HCT116 (cell line): Measurements from ENCODE around the gene FBXO17. TPM values are rescaled to one million over a fixed set of nuclear protein-coding genes. Genes with fewer than 3 reads are reported as not detected.

Experiments
- ATAC-seq: fragments of 200-7000 bp; cut with Tn5 transposase; 2 replicates; pipeline ENCODE4 v1.9.1; 2020; ENCODE audit warnings: mild to moderate bottlenecking, moderate library complexity
- BruUV-seq: library from RNA; stranded (reverse); fragments of 400-500 nt; replicated peaks from 2 replicates; lab custom pipeline; 2021; lab: Mats Ljungman, UMichigan
- CTCF ChIA-PET: fragments of 300-600 bp; sonication (Branson Sonifier 250); formaldehyde crosslinking; loops from one replicate; lab custom pipeline; 2021; ENCODE audit warnings: antibody characterized with exemption; lab: Charles Lee
- POLR2A ChIA-PET: fragments of 300-600, 350-600 bp; sonication (Branson Sonifier 250); formaldehyde crosslinking; loops from one replicate; lab custom pipeline; 2021; ENCODE audit warnings: antibody characterized with exemption; lab: Charles Lee
- RAD21 ChIA-PET, 2 experiments: fragments of 300-600 bp; sonication (Branson Sonifier 250); formaldehyde crosslinking; loops; one replicate each; lab custom pipeline; 2023; ENCODE audit warnings: low total read pairs in 2 of 2; ENCODE audit not compliant: uncharacterized antibody in 2 of 2, unreplicated experiment in 2 of 2, low non-redundant PET in 1 of 2; lab: Charles Lee
- DNase-seq: peaks from one replicate; pipeline ENCODE4 v3.0.0-alpha.2; 2010; ENCODE audit warnings: low read depth, low spot score
- H2AFZ ChIP-seq: fragments of 200-600 bp; shearing (Covaris generic), sonication (generic); 2 replicates; pipeline ENCODE4 v1.6.1; 2017; ENCODE audit warnings: low read depth, mixed run types, mixed read lengths, antibody characterized with exemption, low read length; ENCODE audit not compliant: poor library complexity, severe bottlenecking
- H3K27ac ChIP-seq: 2 replicates; pipeline ENCODE4 v1.5.1; 2012; ENCODE audit warnings: low read depth, low read length
- H3K27me3 ChIP-seq: fragments of 200-600 bp; sonication (generic); 2 replicates; pipeline ENCODE4 v1.6.1; 2016; ENCODE audit warnings: mixed run types, low read length, mixed read lengths; ENCODE audit not compliant: insufficient read depth
- H3K36me3 ChIP-seq, 2 experiments: fragments of 200-500 bp in 1 of 2; fragments of 200-600 bp in 1 of 2; sonication (Bioruptor generic) in 1 of 2; sonication (generic) in 1 of 2; 2 replicates each; pipeline versions ENCODE4 v1.5.1 to v1.6.1; 2014 to 2016; ENCODE audit warnings: low read length in 2 of 2, inconsistent platforms in 1 of 2, mixed read lengths in 1 of 2, mixed run types in 1 of 2; ENCODE audit not compliant: insufficient read depth in 2 of 2, control insufficient read depth in 1 of 2
- H3K4me1 ChIP-seq, 2 experiments: fragments of 200-600 bp in 1 of 2; sonication (generic) in 1 of 2; 2 replicates each; pipeline versions ENCODE4 v1.5.1 to v1.6.1; 2012 to 2017; ENCODE audit warnings: low read length in 2 of 2, inconsistent platforms in 1 of 2, mild to moderate bottlenecking in 1 of 2, mixed read lengths in 1 of 2, mixed run types in 1 of 2, moderate library complexity in 1 of 2; ENCODE audit not compliant: insufficient read depth in 2 of 2, control insufficient read depth in 1 of 2
- H3K4me2 ChIP-seq: fragments of 200-600 bp; sonication (generic); 2 replicates; pipeline ENCODE4 v1.6.1; 2017; ENCODE audit warnings: mixed run types, low read length, mixed read lengths
- H3K4me3 ChIP-seq, 2 experiments: fragments of 200-600 bp in 1 of 2; sonication (generic) in 1 of 2; replicated peaks in 1 of 2; 2 replicates each; pipeline ENCODE4 v1.5.1; 2011 to 2016; ENCODE audit warnings: low read length in 2 of 2, control low read depth in 1 of 2, low read depth in 1 of 2, mild to moderate bottlenecking in 1 of 2, mixed read lengths in 1 of 2, mixed run types in 1 of 2
- H3K79me2 ChIP-seq: fragments of 200-600 bp; sonication (generic); 2 replicates; pipeline ENCODE4 v1.6.1; 2017; ENCODE audit warnings: mild to moderate bottlenecking, mixed run types, low read length, moderate library complexity, mixed read lengths; ENCODE audit not compliant: insufficient read depth
- H3K9ac ChIP-seq: fragments of 200-600 bp; sonication (generic); 2 replicates; pipeline ENCODE4 v1.6.1; 2016; ENCODE audit warnings: low read length, mixed read lengths
- H3K9me2 ChIP-seq: fragments of 200-600 bp; sonication (generic), shearing (Covaris generic); 2 replicates; pipeline ENCODE4 v1.6.1; 2017; ENCODE audit warnings: mixed run types, mild to moderate bottlenecking, moderate library complexity; ENCODE audit not compliant: insufficient read depth
- H3K9me3 ChIP-seq, 2 experiments: fragments of 200-500 bp in 1 of 2; fragments of 200-600 bp in 1 of 2; sonication (Bioruptor generic) in 1 of 2; sonication (generic) in 1 of 2; 2 replicates each; pipeline ENCODE4 v1.6.1; 2014 to 2017; ENCODE audit warnings: low read length in 2 of 2, mixed read lengths in 2 of 2, inconsistent platforms in 1 of 2, low read depth in 1 of 2, mild to moderate bottlenecking in 1 of 2, mixed run types in 1 of 2, moderate library complexity in 1 of 2; ENCODE audit not compliant: control insufficient read depth in 1 of 2, insufficient read depth in 1 of 2
- H4K20me1 ChIP-seq: fragments of 200-600 bp; sonication (generic), shearing (Covaris generic); 2 replicates; pipeline ENCODE4 v1.6.1; 2017; ENCODE audit warnings: mixed run types, mild to moderate bottlenecking, moderate library complexity; ENCODE audit not compliant: insufficient read depth
- CEBPB ChIP-seq: IDR thresholded peaks from 2 replicates; pipeline ENCODE4 v1.6.1; 2012; ENCODE audit warnings: low read depth
- ELF1 ChIP-seq: IDR thresholded peaks from 2 replicates; pipeline ENCODE4 v1.6.1; 2012; ENCODE audit warnings: low read depth, borderline replicate concordance
- EZH2 ChIP-seq: fragments of 200-600 bp; sonication (generic); IDR thresholded peaks from 2 replicates; pipeline ENCODE4 v1.6.1; 2017; ENCODE audit warnings: antibody characterized with exemption, mixed run types
- SP1 ChIP-seq: IDR thresholded peaks from 2 replicates; pipeline ENCODE4 v1.6.1; 2012; ENCODE audit warnings: low read depth
- SRF ChIP-seq: IDR thresholded peaks from 2 replicates; pipeline ENCODE4 v1.6.1; 2012; ENCODE audit warnings: low read depth
- TCF7L2 ChIP-seq: IDR thresholded peaks from 2 replicates; pipeline ENCODE4 v1.7.0; 2011; ENCODE audit warnings: borderline replicate concordance, inconsistent platforms; ENCODE audit not compliant: insufficient read depth, insufficient read length; ENCODE audit errors: extremely low read depth
- intact Hi-C: fragments of 100-400 bp; cut with micrococcal nuclease; formaldehyde crosslinking; loops from 2 replicates; pipeline ENCODE4 v1.10.0; 2022
- total RNA-seq: library from RNA; stranded (reverse); gene quantifications from one replicate; pipeline ENCODE4 v1.2.1, GENCODE V29; 2021; ENCODE audit not compliant: unreplicated experiment
- TF ChIP-seq, protein P1 (sequence below): IDR thresholded peaks from 2 replicates; pipeline ENCODE4 v1.6.1; 2012
- TF ChIP-seq, protein P2 (sequence below): IDR thresholded peaks from 2 replicates; pipeline ENCODE4 v1.6.1; 2011; ENCODE audit warnings: mild to moderate bottlenecking, low read length, moderate library complexity; ENCODE audit not compliant: insufficient replicate concordance; ENCODE audit errors: extremely low read depth
- TF ChIP-seq, protein P3 (sequence below), 3 experiments: fragments of 200-600 bp in 1 of 3; sonication (generic) in 1 of 3; IDR thresholded peaks in 2 of 3; conservative IDR thresholded peaks in 1 of 3; 2 replicates each; pipeline ENCODE4 v1.5.1; 2012 to 2017; ENCODE audit warnings: low read depth in 2 of 3, low read length in 2 of 3, antibody characterized with exemption in 1 of 3, borderline replicate concordance in 1 of 3, control low read depth in 1 of 3, mild to moderate bottlenecking in 1 of 3, mixed read lengths in 1 of 3, mixed run types in 1 of 3, moderate library complexity in 1 of 3; ENCODE audit not compliant: insufficient read depth in 1 of 3

The FBXO17 gene
- total RNA-seq, 1 experiment from 2014 or later, result 18.5 TPM

GRCh38 chr19:39008137-39008536, 32.6 kb upstream of the FBXO17 start:
- POLR2A ChIA-PET, result no interaction called here
- Histone ChIP-seq H2AFZ (no peak overlapping the region), H3K4me3 (no peak overlapping the region), H3K9me3 (no peaks in the 10 kb centered on the region), H3K4me1 (no peaks in the 10 kb centered on the region), H3K9ac (no peak overlapping the region), H3K4me2 (no peak overlapping the region), H3K9me2 (no peaks in the 10 kb centered on the region), H3K79me2 (no peaks in the 10 kb centered on the region), H3K27ac (no peak overlapping the region), H3K27me3 (no peaks in the 10 kb centered on the region), H3K36me3 (no peaks in the 10 kb centered on the region), H4K20me1 (no peaks in the 10 kb centered on the region)
- intact Hi-C loops, result no loop called here
- DNase-seq (no peak), ATAC-seq (no peak)
- no TSS peak for BruUV-seq
- CTCF ChIA-PET, result no interaction called here
- TF ChIP-seq, protein P1, sequence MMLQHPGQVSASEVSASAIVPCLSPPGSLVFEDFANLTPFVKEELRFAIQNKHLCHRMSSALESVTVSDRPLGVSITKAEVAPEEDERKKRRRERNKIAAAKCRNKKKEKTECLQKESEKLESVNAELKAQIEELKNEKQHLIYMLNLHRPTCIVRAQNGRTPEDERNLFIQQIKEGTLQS, result no peak
- no peak for TF ChIP-seq CEBPB
- TF ChIP-seq TCF7L2, result no peak
- no peak for TF ChIP-seq ELF1
- no peak for TF ChIP-seq SP1
- no peak for TF ChIP-seq EZH2
- no peak for TF ChIP-seq SRF
- TF ChIP-seq, protein P2, sequence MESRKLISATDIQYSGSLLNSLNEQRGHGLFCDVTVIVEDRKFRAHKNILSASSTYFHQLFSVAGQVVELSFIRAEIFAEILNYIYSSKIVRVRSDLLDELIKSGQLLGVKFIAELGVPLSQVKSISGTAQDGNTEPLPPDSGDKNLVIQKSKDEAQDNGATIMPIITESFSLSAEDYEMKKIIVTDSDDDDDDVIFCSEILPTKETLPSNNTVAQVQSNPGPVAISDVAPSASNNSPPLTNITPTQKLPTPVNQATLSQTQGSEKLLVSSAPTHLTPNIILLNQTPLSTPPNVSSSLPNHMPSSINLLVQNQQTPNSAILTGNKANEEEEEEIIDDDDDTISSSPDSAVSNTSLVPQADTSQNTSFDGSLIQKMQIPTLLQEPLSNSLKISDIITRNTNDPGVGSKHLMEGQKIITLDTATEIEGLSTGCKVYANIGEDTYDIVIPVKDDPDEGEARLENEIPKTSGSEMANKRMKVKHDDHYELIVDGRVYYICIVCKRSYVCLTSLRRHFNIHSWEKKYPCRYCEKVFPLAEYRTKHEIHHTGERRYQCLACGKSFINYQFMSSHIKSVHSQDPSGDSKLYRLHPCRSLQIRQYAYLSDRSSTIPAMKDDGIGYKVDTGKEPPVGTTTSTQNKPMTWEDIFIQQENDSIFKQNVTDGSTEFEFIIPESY, result no peak
- TF ChIP-seq, protein P3, sequence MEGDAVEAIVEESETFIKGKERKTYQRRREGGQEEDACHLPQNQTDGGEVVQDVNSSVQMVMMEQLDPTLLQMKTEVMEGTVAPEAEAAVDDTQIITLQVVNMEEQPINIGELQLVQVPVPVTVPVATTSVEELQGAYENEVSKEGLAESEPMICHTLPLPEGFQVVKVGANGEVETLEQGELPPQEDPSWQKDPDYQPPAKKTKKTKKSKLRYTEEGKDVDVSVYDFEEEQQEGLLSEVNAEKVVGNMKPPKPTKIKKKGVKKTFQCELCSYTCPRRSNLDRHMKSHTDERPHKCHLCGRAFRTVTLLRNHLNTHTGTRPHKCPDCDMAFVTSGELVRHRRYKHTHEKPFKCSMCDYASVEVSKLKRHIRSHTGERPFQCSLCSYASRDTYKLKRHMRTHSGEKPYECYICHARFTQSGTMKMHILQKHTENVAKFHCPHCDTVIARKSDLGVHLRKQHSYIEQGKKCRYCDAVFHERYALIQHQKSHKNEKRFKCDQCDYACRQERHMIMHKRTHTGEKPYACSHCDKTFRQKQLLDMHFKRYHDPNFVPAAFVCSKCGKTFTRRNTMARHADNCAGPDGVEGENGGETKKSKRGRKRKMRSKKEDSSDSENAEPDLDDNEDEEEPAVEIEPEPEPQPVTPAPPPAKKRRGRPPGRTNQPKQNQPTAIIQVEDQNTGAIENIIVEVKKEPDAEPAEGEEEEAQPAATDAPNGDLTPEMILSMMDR (IDR thresholded peaks at IDR 0.05 in 2 of 3, conservative IDR thresholded peaks at IDR 0.05 in 1 of 3; ENCODE audit: borderline replicate concordance in 1 of 3, insufficient read depth in 1 of 3, low read depth in 2 of 3, low read length in 2 of 3), result no peak
- RAD21 ChIA-PET, result no interaction called here
